Motor neuron (in vitro differentiated cells): Measurements from ENCODE around the gene PDE9A. TPM values are rescaled to one million over a fixed set of nuclear protein-coding genes. Genes with fewer than 3 reads are reported as not detected.

Source experiments
- ATAC-seq, 8 experiments: fragments of 200-7000 bp; cut with Tn5 transposase; replicated peaks in 6 of 8; 2 replicates each; pipeline ENCODE4 v1.8.0; 2021; ENCODE audit warnings: mild to moderate bottlenecking in 8 of 8, moderate library complexity in 8 of 8
- H3K27ac ChIP-seq, 2 donors: fragments of 250-450 bp; sonication (Bioruptor Pico); 2 replicates each; pipeline ENCODE4 v1.9.0; 2021; ENCODE audit warnings: antibody characterized with exemption in 2 of 2, mild to moderate bottlenecking in 2 of 2, moderate library complexity in 1 of 2
- H3K4me1 ChIP-seq, 2 donors: fragments of 250-450 bp; sonication (Bioruptor Pico); replicated peaks in 1 of 2; 2 replicates each; pipeline ENCODE4 v1.6.1; 2021; ENCODE audit warnings: antibody characterized with exemption in 2 of 2, mild to moderate bottlenecking in 2 of 2, moderate library complexity in 1 of 2
- H3K4me3 ChIP-seq, 5 donors: fragments of 250-450 bp; sonication (Bioruptor Pico); 2 replicates each; pipeline ENCODE4 v1.9.0; 2021; ENCODE audit warnings: antibody characterized with exemption in 5 of 5, mild to moderate bottlenecking in 5 of 5, moderate library complexity in 4 of 5
- WGBS, 10 experiments: fragments of 450-650 bp; shearing (Covaris generic); methylation state at CpG; one replicate each; pipeline ENCODE4 v1.0.0; 2022; 5-methylcytosine and 5-hydroxymethylcytosine counted together
- in situ Hi-C, 9 experiments: fragments of 400-800 bp; cut with MboI; loops; one replicate each; pipeline ENCODE4 v1.15.0; 2021; ENCODE audit warnings: low sequenced_read_pairs in 9 of 9, low pct_unique_long_range_greater_than_20kb in 2 of 9; ENCODE audit not compliant: unreplicated experiment in 9 of 9
- total RNA-seq, 8 experiments: library from RNA; unstranded; fragments of 300-600 nt; gene quantifications; 2 replicates each; pipeline versions ENCODE4 v1.2.3 to v1.2.4, GENCODE V29; 2022

The PDE9A gene
- total RNA-seq, 8 experiments from 2014 or later, result 0.31 to 21.2 (median 15.6) TPM; not detected in 2

DNA sequence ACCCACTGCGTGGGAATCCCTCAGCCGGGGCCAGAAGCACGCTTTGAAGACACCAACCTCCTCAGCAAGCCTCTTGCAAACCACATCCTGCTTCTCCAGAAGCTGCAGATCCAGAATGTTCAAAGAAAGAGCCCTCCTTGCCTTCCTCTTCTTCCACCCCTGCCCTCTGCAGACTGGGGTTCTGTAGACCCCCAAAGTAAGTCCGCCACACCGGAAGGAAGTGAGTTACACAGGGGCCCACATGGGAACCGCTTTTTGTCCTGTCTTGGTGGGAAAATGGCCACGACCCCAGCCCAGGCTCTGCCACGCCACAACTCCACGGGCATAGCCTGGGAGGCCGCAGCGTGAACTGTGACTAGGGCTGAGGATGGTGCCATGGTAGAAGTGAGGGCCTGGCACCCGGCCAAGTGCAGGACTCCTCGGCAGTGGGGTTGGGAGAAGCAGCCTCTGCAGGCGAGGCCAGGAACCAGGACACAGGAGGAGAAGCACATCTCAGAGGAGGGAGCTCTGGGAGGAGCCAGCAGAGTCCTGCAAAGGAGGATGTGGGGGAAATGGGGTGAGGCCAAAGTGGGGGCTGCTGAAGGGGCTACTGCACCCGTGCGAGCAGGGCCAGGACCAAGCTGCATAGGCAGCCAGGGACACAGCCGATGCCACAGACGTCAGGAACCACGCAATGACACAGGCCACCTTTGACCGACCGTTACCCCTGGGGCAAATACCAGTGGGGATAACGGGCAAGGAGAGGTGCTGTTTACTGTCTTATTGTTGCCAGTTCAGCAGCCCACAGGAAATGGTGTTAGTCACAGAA lies 30.9 kb downstream of the PDE9A start:
- in situ Hi-C loops, result no loop called here
- Histone ChIP-seq H3K27ac (no peak overlapping the region), H3K4me3 (no peak overlapping the region), H3K4me1 (no peaks in the 10 kb centered on the region)
- ATAC-seq, result no peak
- WGBS, 10 experiments, result 0 to 100% (median 70%) methylated on average over 1 to 6 of the region's 22 CpGs; no CpG with 5 or more reads in 4 of the 10 experiments

DNA sequence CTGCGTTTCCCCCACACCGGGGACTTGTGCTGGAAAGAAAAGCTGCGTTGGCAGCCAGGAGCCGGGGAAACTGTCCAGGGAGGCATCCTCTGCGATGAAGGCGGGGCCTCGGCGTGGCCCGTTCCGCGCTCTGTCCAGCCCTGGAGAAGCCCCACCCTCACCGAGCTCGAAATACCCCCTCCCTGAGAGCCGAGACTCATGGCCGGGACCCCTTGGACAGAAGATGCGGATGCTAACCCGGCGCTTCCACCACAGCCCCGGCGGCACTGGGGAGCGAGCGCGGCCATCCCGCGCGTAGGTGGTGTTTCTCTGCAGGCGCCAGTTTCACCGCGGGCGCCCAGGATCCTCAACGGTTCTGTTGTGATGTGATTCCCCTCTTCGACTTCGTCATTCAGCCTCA lies 31.6 kb downstream of the PDE9A start:
- WGBS, 10 experiments, result 33 to 100% (median 85%) methylated on average over 2 to 11 of the region's 33 CpGs; no CpG with 5 or more reads in 2 of the 10 experiments
- H3K27ac ChIP-seq, result no peak overlapping the region
- no peak for ATAC-seq
- H3K4me1 ChIP-seq, result no peaks in the 10 kb centered on the region
- in situ Hi-C loops, result no loop called here
- no peak overlapping the region for H3K4me3 ChIP-seq

DNA sequence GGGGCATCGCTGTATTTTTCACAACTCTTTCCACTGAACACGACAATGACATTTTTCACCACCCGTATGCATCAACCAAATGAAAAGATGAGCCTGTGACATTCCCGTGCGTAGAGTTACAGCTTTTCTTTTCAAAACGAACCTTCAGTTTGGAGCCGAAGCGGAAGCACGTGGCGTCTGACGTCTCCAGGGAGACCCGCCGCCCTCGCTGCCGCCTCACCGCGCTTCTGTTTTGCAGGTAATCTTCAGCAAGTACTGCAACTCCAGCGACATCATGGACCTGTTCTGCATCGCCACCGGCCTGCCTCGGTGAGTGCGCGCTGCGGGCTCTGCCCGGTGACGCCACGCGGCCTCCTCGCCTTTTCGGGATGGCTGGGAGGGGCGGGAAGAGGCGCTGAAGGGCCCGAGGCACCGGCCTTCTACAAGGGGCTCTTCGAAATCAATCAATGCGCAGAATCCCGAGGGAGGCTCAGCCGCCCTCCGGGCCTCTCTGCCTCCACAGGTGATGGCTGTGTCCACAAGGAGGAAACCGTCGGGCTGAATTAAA lies 32.6 kb downstream of the PDE9A start:
- in situ Hi-C loops, result no loop called here
- Histone ChIP-seq H3K4me3 (no peak overlapping the region), H3K27ac (no peak overlapping the region), H3K4me1 (no peaks in the 10 kb centered on the region)
- 80 to 100% (median 98%) methylated on average over 2 to 33 of the region's 41 CpGs; no CpG with 5 or more reads in 3 of the 10 experiments for WGBS, 10 experiments
- no peak for ATAC-seq

DNA sequence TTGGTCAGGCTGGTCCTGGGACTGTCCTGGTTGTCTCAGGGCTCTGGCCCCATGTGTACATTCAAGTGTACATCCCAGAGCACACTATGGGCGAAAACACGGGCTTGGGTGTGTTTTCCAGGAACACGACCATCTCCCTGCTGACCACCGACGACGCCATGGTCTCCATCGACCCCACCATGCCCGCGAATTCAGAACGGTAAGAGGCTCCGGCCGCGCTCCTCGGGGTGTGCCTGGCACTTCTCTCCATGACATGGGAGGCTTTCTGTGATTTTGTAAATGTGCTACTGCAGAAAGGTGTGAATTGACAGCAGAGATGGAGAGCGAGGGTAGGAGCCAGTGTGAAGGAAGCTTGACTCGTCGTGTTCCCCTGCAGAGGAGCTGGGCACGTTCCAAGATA lies 34.4 kb downstream of the PDE9A start:
- Histone ChIP-seq H3K4me3 (no peak overlapping the region), H3K27ac (no peak overlapping the region), H3K4me1 (no peaks in the 10 kb centered on the region)
- WGBS, 10 experiments, result 33 to 91% (median 80%) methylated on average over 1 to 14 of the region's 18 CpGs; no CpG with 5 or more reads in 5 of the 10 experiments
- in situ Hi-C loops, result no loop called here
- no peak for ATAC-seq

DNA sequence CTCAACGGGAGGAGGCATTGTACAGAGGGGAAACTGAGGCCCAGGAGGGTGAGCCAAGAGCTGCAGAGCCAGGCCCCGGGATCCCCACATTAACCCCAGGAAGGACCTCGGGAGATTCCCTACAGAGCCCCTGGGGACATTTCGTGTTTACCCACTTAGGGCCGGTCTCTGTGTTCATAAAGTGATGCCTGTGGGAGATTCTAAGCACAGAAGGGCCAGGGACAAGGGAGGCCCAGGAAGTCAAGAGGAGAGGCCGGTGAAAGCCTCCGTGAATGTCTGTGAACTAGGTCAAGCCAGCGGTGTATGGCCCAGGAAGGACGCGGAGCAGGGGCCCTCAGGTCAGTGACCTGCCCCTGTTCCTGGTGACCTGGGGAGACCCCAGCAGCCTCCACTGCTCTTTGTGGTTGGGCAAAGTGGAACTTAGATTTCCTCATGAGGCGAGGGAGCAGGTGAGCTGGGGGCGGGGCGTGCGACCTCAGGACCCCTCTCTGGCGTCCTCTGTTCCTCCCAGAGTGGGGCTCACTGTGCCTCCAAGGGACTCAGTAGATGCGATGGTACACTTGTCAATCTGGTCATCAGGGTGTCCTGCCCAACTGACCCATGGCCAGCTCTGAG lies 34.9 kb downstream of the PDE9A start:
- in situ Hi-C loops, result no loop called here
- Histone ChIP-seq H3K4me3 (no peak overlapping the region), H3K4me1 (no peaks in the 10 kb centered on the region), H3K27ac (no peak overlapping the region)
- WGBS, 10 experiments, result 50 to 100% (median 94%) methylated on average over 1 to 8 of the region's 16 CpGs; no CpG with 5 or more reads in 2 of the 10 experiments
- peak in 1 of 8 experiments; percentile 9 for ATAC-seq

DNA sequence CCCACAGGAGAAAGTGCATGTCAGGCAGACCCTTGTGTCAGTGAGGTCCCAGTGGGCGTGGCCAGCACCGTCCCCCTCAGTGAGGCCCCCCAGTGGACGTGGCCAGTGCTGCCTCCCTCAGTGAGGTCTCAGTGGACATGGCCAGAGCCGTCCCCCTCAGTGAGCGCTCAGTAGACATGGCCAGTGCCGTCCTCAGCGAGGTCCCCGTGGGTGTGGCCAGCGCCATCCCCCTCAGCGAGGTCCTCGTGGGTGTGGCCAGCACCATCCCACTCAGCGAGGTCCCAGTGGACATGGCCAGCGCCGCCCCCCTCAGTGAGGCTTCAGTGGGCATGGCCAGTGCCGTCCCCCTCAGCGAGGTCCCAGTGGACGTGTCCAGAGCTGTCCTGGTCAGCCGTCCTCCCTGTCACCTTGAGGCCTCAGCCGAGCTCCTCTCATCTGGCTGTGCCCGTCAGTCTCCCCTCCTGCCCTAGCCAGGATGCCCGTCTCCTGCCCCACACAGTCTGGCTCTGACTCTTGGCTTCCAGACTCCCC lies 35.5 kb downstream of the PDE9A start:
- in situ Hi-C loops, result no loop called here
- ATAC-seq, result peak in 1 of 8 experiments; percentile 27
- 84% methylated on average over 5 of the region's 21 CpGs; no CpG with 5 or more reads in 9 of the 10 experiments for WGBS, 10 experiments
- Histone ChIP-seq H3K27ac (no peak overlapping the region), H3K4me1 (no peaks in the 10 kb centered on the region), H3K4me3 (no peak overlapping the region)

DNA sequence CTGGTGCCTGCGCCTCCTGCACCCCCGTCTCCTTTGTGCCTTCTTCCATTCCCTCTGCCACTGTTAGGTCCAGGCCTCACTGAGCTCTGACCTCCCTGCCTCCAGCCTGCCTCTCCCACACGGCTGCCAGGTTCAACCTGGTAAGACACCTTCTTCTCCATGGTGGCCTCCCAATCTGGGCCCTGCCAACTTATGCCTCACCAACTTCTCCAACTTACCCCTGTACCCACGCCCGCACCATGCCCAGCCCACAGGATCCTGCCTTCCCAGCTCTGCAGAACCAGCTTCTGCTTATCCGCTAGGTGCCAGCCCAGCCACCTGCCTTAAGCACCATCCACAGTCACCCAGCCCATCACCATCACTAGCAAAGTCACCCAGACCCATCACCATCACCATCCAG lies 37.2 kb downstream of the PDE9A start:
- in situ Hi-C loops, result no loop called here
- no peak for ATAC-seq
- Histone ChIP-seq H3K4me3 (no peak overlapping the region), H3K4me1 (no peaks in the 10 kb centered on the region), H3K27ac (no peak overlapping the region)
- WGBS, 10 experiments, result 80 to 100% (median 94%) methylated on average over 1 to 3 of the region's 6 CpGs; no CpG with 5 or more reads in 6 of the 10 experiments

DNA sequence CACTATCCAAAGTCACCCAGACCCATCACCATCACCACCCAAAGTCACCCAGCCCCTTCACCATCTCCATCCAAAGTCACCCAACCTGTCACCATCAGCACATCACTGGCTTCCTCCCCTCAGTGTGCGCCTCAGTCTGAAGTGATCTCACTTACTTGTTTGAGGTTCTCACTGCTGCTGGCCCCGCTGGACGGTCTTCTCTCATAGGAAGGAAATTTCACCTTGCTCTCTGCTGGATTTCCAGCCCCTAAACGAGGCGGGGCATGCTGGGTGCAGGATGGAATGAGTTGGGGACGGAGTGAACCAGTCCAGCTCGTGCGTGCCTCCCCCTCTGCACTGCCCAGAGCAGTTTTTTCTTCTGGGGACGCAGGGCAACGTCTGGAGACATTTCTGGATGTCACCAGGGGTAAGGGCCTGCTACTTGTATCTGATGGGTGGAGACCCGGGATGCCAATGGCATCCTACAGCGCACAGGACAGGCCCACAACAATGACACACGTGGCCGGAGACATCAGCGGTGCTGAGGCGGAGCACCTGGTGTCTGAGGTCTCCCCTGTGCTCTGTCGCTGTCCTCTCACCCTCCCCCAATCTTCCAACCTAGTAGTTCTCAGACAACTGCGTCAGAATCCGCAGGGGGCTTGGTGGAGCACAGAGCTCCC lies 38.6 kb downstream of the PDE9A start:
- 20 to 100% (median 90%) methylated on average over 1 to 5 of the region's 19 CpGs; no CpG with 5 or more reads in 4 of the 10 experiments for WGBS, 10 experiments

DNA sequence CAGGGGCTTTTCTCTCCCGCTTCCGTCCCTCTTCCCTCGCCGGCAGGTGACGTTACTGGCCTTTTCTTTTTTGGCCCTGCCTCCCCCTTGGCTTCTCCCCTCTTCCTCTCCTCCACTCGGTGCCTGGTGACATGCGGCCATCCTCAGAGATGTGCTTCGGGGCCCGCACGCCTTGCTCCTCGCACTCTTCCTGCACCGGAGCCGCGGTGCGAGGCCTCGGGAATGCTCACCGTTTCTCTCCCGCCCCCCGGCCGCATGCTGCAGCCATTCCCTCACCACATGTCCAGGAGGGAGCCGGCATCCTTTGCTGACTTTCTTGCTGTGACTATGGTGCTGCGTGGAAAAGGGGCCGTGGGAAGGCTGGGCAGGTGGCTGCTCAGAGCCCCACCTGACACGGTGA lies 39.3 kb downstream of the PDE9A start:
- WGBS, 10 experiments, result 83 to 100% (median 92%) methylated on average over 1 to 16 of the region's 24 CpGs; no CpG with 5 or more reads in 5 of the 10 experiments

More for the DNA sequence above, 38.6 kb downstream of the PDE9A start:
- in situ Hi-C loops, result no loop called here
- no peak for ATAC-seq
- Histone ChIP-seq H3K4me3 (no peak overlapping the region), H3K4me1 (no peaks in the 10 kb centered on the region), H3K27ac (no peak overlapping the region)

DNA sequence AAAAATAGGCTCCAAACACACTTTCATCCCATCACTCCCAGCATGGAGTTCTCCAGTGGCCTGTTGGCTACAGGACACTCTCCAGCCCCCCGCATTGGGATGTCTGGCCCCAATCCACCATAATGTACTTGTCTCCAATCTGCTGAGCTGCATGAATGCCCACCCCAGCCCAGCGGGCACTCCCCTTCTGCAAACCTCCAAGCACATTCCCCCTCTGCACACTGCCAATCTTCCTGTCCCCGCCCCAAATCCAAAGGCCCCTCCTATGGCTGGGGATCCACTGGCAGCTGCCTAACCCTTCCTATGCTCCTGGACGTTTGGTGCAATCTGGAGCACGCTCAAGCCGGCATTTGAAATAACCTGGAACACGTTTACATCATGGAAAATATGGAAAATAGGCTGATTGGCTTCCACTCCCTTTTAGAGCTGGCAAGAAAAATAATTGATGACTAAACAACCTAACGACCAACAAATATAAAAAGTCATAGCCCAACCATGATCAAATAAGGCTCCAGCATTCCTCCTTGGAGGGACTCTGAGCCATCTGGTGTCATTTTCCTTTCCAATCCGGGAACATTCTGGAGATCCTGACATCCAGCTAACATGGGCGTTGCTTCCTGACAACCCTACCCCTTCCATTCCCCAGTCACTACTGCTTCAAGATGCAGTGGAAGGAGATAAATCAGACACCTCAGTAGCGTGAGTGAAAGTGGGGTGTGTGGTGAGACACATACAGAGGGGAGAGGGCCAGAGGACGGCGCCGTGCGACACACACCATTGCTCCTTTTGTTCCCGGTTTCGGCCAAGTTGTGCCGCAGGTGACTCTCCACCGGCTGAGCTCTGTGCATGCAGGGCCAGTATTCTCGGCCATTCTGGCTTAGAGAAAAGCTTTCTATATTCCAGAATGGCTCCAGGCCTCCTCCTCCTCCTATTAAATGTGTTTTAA lies 41.6 kb downstream of the PDE9A start:
- in situ Hi-C loops, result no loop called here
- 40 to 100% (median 86%) methylated on average over 1 to 12 of the region's 20 CpGs for WGBS, 10 experiments
- no peaks in the 10 kb centered on the region for H3K4me1 ChIP-seq
- H3K27ac ChIP-seq, result no peak overlapping the region
- ATAC-seq, result no peak
- no peak overlapping the region for H3K4me3 ChIP-seq

More for the DNA sequence above, 39.3 kb downstream of the PDE9A start:
- H3K27ac ChIP-seq, result no peak overlapping the region
- in situ Hi-C loops, result no loop called here
- H3K4me1 ChIP-seq, result no peaks in the 10 kb centered on the region
- no peak for ATAC-seq
- no peak overlapping the region for H3K4me3 ChIP-seq

DNA sequence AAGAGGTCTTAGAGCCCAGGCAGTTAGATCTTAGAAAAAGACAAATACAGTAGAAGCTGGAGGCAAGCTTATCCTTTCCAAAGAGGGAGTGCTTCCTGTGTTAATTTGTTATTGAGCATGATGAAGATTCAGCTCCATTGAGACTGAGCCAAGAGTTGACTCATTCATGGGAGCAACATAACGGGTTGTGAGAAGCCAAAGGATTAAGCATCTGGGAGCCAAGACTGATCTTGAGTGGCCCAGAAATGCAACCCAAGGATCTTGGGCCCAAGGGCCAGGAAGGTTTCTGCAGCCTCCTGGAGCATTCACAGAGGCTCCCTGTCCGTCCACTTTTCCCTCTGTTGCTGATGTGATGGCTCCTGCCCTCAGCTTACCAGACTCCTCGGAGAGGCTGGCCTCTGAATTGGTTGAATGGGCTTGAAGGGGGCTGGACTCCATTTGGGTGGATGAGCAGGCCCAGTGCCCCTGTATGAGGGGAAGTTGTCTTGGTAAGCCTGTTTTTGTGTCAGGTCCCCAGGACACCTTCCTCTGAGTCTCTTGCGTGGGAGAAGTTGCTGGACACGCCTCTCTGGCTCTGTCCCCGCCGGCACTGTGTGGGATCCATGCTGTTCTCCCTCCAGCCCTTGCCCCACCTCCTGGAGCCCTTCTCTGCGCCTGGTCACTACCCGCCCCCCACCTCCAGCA lies 42.4 kb downstream of the PDE9A start:
- 0 to 100% (median 88%) methylated on average over 1 to 7 of the region's 9 CpGs; no CpG with 5 or more reads in 2 of the 10 experiments for WGBS, 10 experiments
- in situ Hi-C loops, result no loop called here
- Histone ChIP-seq H3K27ac (no peak overlapping the region), H3K4me3 (no peak overlapping the region), H3K4me1 (no peaks in the 10 kb centered on the region)
- peak in 1 of 8 experiments; percentile 82 for ATAC-seq
